ENCODE results near the gene XPNPEP2.

The XPNPEP2 gene

DNA sequence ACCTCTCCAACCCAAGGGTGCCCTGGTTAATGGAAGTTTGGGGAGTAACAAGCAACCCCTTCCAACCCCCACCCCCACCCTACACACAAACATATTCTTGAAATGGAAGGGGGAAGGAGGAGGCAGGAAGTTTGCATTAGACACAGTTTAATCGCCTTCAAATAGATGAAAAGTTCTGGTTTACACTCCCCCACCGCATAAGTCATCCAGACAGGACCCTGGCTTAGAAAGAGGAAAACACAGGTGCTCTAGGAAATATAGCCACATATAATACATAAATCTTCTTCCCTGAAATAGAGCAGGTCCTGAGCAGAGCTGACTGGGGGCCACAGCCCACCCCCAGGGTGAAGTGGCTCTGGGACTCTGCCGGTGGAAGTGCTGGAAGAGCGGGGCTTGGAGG is 66.0 kb downstream of the XPNPEP2 start:
- no peak for DNase-seq

DNA sequence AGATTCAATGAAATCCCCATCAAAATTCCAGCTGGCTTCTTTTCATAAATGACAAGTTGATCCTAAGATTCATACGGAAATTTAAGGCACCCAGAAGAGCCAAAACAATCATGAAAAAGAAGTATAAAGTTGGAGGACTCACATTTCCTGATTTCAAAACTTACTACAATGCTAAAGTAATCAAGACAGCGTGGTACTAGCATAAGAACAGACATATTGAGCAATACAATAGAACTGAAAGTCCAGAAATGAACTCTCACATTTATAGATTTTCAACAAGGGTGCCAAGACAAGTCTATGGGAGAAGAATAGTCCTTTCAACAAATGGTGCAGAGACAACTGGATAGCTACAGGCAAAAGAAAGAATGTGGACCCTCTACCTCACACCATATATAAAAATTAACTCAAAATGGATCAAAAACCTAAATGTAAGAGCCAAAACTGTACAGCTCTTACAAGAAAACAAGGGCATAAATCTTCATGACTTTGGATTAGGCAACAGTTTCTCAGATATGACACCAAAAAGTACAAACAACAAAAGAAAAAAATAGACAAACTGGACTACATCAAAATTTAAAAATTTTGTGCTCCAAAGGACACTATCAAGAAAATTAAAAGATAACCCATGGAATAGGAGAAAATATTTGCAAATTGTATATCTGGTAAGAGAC is 69.5 kb downstream of the XPNPEP2 start:
- no peak for DNase-seq

DNA sequence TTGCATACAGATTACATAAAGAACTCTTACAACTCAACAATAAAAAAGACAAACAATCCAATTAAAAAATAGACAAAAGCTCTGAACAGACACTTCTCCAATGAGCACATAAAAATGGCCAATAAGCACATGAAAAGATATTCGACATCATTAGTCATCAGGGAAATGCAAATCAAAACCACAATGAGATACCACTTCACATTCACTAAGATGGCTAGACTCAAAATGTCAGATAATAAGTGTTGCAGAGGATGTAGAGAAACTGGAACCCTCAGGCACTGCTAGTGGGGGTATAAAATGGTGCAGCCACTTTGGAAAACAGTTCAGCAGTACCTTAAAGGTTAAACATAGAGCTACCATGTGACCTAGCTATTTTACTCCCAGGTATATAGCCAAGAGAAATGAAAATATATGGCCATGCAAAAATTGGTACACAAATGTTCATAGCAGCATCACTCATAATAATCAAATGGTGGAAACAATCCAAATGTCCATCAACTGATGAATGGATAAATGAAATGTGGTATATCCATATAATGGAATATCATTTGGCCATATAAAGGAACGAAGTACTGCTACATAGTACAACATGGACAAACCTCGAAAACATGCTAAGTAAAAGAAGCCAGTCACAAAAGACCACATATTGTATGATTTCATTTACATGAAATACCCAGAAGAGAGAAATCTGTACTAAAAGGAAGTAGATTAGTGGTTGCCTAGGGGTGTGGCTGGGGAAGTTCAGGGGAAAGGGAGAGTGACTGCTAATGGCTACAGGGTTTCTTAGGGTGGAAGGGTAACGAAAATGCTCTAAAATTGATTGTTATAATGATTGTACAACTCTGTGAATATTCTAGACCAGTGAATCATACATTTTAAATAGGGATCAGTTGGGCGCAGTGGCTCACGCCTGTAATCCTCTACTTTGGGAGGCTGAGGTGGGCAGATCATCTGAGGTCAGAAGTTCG is 70.3 kb downstream of the XPNPEP2 start:
- no peak for DNase-seq

DNA sequence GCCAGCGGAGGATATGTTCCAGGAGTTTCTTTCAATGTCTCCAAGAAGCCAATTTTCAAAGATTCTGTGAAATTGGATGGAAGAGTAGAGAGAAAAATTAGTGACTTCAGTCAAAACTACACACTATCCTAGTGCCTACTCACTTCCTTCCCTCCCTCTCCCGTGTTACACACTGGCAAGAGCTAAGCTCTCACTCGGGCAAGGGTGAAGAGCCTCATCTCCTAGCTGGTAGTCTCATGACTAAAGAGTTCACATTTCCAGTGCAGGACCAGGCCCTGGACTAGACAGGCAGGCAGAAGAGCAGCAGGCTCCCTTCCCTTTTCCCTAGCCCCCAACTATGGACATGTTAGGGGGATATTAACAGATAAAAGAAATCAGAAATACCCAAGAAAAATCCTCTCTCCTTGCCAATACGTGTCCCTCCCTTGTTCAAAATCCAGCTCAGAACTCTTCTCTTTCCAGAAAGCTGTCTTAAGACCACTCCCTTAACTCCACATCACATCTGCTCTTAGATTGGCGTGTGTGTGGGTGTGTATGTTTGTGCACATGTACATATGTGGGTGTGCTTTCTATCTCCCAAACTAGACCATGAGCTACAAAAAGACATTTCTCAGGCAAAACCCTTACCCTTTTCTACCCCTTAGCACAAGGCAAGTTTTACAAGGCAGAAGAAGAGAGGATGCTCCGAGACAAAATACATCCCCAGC is 75.0 kb downstream of the XPNPEP2 start:
- no peak for DNase-seq

DNA sequence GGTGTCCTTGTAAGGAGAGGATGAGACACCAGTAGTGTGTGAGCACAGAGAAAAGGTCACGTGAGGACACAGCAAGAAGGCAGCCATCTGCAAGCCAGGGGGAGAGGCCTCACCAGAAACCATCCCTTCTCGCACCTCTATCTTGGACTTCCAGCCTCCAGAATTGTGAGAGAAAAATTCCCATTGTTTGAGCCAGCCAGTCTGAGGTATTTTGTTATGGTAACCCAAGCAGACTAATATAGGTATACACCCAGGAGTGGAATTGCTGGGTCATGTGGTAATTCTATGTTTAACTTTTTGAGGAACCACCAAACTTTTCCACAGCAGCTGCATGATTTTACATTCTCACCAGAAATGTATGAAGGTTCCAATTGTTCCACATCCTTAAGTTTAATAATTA is 79.3 kb downstream of the XPNPEP2 start:
- DNase-seq, result no peak
